Measurements from ENCODE around the gene FGF18.

Gene FGF18

DNA sequence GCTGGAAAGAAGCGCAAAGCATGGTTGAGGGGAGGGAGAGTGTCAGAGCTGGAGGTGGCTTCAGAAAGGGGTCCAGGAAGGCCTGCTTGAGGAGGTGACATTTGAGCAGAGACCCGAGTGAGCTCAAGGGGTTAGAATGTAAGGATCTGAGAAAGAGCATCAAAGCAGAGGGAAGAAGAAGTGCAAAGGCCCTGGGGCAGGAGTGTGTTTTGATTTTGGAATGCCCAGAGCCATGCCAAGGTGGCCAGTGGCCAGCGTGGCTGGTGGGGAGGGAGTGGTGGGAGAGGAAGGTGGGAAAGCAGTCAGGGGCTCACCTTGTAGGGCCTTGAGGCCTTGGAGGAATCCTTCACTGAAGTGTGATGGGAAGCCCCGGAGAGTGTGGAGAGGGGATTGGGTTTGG, 15.4 kb downstream of the FGF18 start:
- H4K8ac ChIP-seq (ENCODE audit: low read length), result no peak overlapping the region
- H2AK5ac ChIP-seq (ENCODE audit: low read length, severe bottlenecking), result no peak overlapping the region
- H3K18ac ChIP-seq (ENCODE audit: low read depth in 1 of 2, low read length in 2 of 2), result no peak overlapping the region
- H3K4me3 ChIP-seq (ENCODE audit: insufficient read depth in 1 of 2, low read depth in 1 of 2, low read length in 2 of 2), result no peak overlapping the region
- no peak overlapping the region for H3K27ac ChIP-seq (ENCODE audit: low read length, poor library complexity, severe bottlenecking)
- DNase-seq, result no peak
- no peaks in the 10 kb centered on the region for H3K79me1 ChIP-seq (replicated peaks; ENCODE audit: low read length, poor library complexity, severe bottlenecking)
- H2BK12ac ChIP-seq (ENCODE audit: low read length in 2 of 2), result no peak overlapping the region
- no peak overlapping the region for H3K23ac ChIP-seq (ENCODE audit: low read length in 2 of 2)
- H3K14ac ChIP-seq (ENCODE audit: low read length in 2 of 2), result no peak overlapping the region
- H2BK15ac ChIP-seq (ENCODE audit: low read depth, poor library complexity, severe bottlenecking), result no peak overlapping the region
- no peak overlapping the region for H2BK120ac ChIP-seq (ENCODE audit: low read depth, low read length)
- H3K4ac ChIP-seq (ENCODE audit: low read depth in 1 of 2, low read length in 2 of 2), result no peak overlapping the region
- no peak overlapping the region for H2AFZ ChIP-seq (ENCODE audit: low read depth, low read length)
- no peak overlapping the region for H3K9ac ChIP-seq (ENCODE audit: low read length)
- no peaks in the 10 kb centered on the region for H3K27me3 ChIP-seq (ENCODE audit: control insufficient read depth in 1 of 2, insufficient read depth in 1 of 2, low read length in 2 of 2)
- H3K4me1 ChIP-seq (ENCODE audit: control insufficient read depth, insufficient read depth, low read depth, low read length), result peaks cover 2% of the 10 kb centered on the region
- H3K9me3 ChIP-seq (ENCODE audit: control insufficient read depth, low read length), result no peaks in the 10 kb centered on the region
- no peak overlapping the region for H3K4me2 ChIP-seq (ENCODE audit: low read length, poor library complexity, severe bottlenecking)
- no peak overlapping the region for H4K91ac ChIP-seq (ENCODE audit: low read length)
- WGBS, result 96% methylated on average over 4 of the region's 4 CpGs
- no peak overlapping the region for H2BK5ac ChIP-seq (ENCODE audit: low read depth, low read length, poor library complexity, severe bottlenecking)
- H3K36me3 ChIP-seq (ENCODE audit: control insufficient read depth in 1 of 2, insufficient read depth in 2 of 2, low read depth in 1 of 2, low read length in 2 of 2), result peaks cover 0 to 6% of the 10 kb centered on the region in 2 experiments

DNA sequence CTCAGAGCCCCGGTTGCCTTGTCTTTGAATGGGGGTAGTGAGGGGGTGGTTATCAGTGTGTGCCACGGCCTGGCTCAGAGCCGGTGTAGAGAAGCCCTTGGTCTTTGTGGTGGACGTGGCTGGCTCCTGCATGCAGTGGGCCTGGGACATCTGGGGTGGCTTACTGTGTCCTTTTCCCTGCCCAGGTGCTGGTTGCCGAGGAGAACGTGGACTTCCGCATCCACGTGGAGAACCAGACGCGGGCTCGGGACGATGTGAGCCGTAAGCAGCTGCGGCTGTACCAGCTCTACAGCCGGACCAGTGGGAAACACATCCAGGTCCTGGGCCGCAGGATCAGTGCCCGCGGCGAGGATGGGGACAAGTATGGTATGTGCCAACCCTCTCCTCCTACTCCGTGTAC, 16.5 kb downstream of the FGF18 start:
- H2BK12ac ChIP-seq (ENCODE audit: low read length in 2 of 2), result no peak overlapping the region
- H3K36me3 ChIP-seq (ENCODE audit: control insufficient read depth in 1 of 2, insufficient read depth in 2 of 2, low read depth in 1 of 2, low read length in 2 of 2), result peaks cover 0 to 6% of the 10 kb centered on the region in 2 experiments
- H3K14ac ChIP-seq (ENCODE audit: low read length in 2 of 2), result no peak overlapping the region
- no peaks in the 10 kb centered on the region for H3K79me1 ChIP-seq (replicated peaks; ENCODE audit: low read length, poor library complexity, severe bottlenecking)
- H3K4me3 ChIP-seq (ENCODE audit: insufficient read depth in 1 of 2, low read depth in 1 of 2, low read length in 2 of 2), result no peak overlapping the region
- peaks cover 0 to 5% of the 10 kb centered on the region in 2 experiments for H3K27me3 ChIP-seq (ENCODE audit: control insufficient read depth in 1 of 2, insufficient read depth in 1 of 2, low read length in 2 of 2)
- no peak overlapping the region for H2BK15ac ChIP-seq (ENCODE audit: low read depth, poor library complexity, severe bottlenecking)
- no peak overlapping the region for H3K23ac ChIP-seq (ENCODE audit: low read length in 2 of 2)
- H2BK120ac ChIP-seq (ENCODE audit: low read depth, low read length), result no peak overlapping the region
- H3K4me2 ChIP-seq (ENCODE audit: low read length, poor library complexity, severe bottlenecking), result no peak overlapping the region
- H3K4ac ChIP-seq (ENCODE audit: low read depth in 1 of 2, low read length in 2 of 2), result no peak overlapping the region
- no peak overlapping the region for H2AFZ ChIP-seq (ENCODE audit: low read depth, low read length)
- no peak overlapping the region for H3K27ac ChIP-seq (ENCODE audit: low read length, poor library complexity, severe bottlenecking)
- peaks cover 2% of the 10 kb centered on the region for H3K4me1 ChIP-seq (ENCODE audit: control insufficient read depth, insufficient read depth, low read depth, low read length)
- DNase-seq, result no peak
- no peak overlapping the region for H2BK5ac ChIP-seq (ENCODE audit: low read depth, low read length, poor library complexity, severe bottlenecking)
- no peak overlapping the region for H3K9ac ChIP-seq (ENCODE audit: low read length)
- no peak overlapping the region for H4K91ac ChIP-seq (ENCODE audit: low read length)
- no peaks in the 10 kb centered on the region for H3K9me3 ChIP-seq (ENCODE audit: control insufficient read depth, low read length)
- no peak overlapping the region for H4K8ac ChIP-seq (ENCODE audit: low read length)
- WGBS, result 97% methylated on average over 20 of the region's 20 CpGs
- no peak overlapping the region for H2AK5ac ChIP-seq (ENCODE audit: low read length, severe bottlenecking)
- no peak overlapping the region for H3K18ac ChIP-seq (ENCODE audit: low read depth in 1 of 2, low read length in 2 of 2)

DNA sequence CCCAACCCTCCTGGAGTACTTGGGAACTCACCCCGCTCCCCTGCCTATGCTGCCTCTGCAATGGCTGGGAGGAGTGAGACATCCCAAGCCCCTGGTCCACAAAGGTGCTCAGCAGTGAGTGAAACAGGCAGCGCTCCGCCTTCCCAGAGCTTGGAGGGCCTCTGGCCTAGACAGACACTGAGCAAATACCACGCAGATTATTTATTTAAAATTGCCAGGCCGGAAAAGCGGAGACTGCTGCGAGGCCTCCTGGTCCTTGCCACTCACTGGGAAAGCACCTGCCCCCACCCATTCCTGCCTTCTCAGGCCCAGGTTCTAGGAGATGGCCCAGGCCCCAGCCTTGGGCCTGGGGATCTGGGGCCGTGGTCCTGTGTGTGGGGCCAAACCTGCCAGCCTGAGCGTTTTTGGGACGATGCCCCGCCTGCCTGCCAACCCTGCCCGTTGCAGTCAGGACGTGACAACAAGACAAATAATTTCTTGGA, 17.4 kb downstream of the FGF18 start:
- Histone ChIP-seq H2BK12ac (ENCODE audit: low read length in 2 of 2) (no peak overlapping the region), H3K9ac (ENCODE audit: low read length) (no peak overlapping the region), H3K4me1 (ENCODE audit: control insufficient read depth, insufficient read depth, low read depth, low read length) (peaks cover 2% of the 10 kb centered on the region), H3K27ac (ENCODE audit: low read length, poor library complexity, severe bottlenecking) (no peak overlapping the region), H3K9me3 (ENCODE audit: control insufficient read depth, low read length) (no peaks in the 10 kb centered on the region), H4K8ac (ENCODE audit: low read length) (no peak overlapping the region), H3K23ac (ENCODE audit: low read length in 2 of 2) (no peak overlapping the region), H2BK120ac (ENCODE audit: low read depth, low read length) (no peak overlapping the region), H3K4me2 (ENCODE audit: low read length, poor library complexity, severe bottlenecking) (no peak overlapping the region), H3K79me1 (replicated peaks; ENCODE audit: low read length, poor library complexity, severe bottlenecking) (no peaks in the 10 kb centered on the region), H3K4me3 (ENCODE audit: insufficient read depth in 1 of 2, low read depth in 1 of 2, low read length in 2 of 2) (no peak overlapping the region), H2BK5ac (ENCODE audit: low read depth, low read length, poor library complexity, severe bottlenecking) (no peak overlapping the region), H2AK5ac (ENCODE audit: low read length, severe bottlenecking) (no peak overlapping the region), H3K4ac (ENCODE audit: low read depth in 1 of 2, low read length in 2 of 2) (no peak overlapping the region), H3K36me3 (ENCODE audit: control insufficient read depth in 1 of 2, insufficient read depth in 2 of 2, low read depth in 1 of 2, low read length in 2 of 2) (peaks cover 2 to 6% of the 10 kb centered on the region in 2 experiments), H2AFZ (ENCODE audit: low read depth, low read length) (no peak overlapping the region), H2BK15ac (ENCODE audit: low read depth, poor library complexity, severe bottlenecking) (no peak overlapping the region), H4K91ac (ENCODE audit: low read length) (no peak overlapping the region), H3K27me3 (ENCODE audit: control insufficient read depth in 1 of 2, insufficient read depth in 1 of 2, low read length in 2 of 2) (peaks cover 0 to 5% of the 10 kb centered on the region in 2 experiments), H3K18ac (ENCODE audit: low read depth in 1 of 2, low read length in 2 of 2) (no peak overlapping the region), H3K14ac (ENCODE audit: low read length in 2 of 2) (no peak overlapping the region)
- no peak for DNase-seq
- 93% methylated on average over 13 of the region's 13 CpGs for WGBS

GRCh38 chr5:171437286-171437821, 17.9 kb downstream of the FGF18 start:
- H2BK120ac ChIP-seq (ENCODE audit: low read depth, low read length), result no peak overlapping the region
- no peak for DNase-seq
- H3K14ac ChIP-seq (ENCODE audit: low read length in 2 of 2), result no peak overlapping the region
- H2BK12ac ChIP-seq (ENCODE audit: low read length in 2 of 2), result no peak overlapping the region
- 60% methylated on average over 14 of the region's 14 CpGs for WGBS
- H4K8ac ChIP-seq (ENCODE audit: low read length), result no peak overlapping the region
- H3K27me3 ChIP-seq (ENCODE audit: control insufficient read depth in 1 of 2, insufficient read depth in 1 of 2, low read length in 2 of 2), result peaks cover 0 to 5% of the 10 kb centered on the region in 2 experiments
- H3K36me3 ChIP-seq (ENCODE audit: control insufficient read depth in 1 of 2, insufficient read depth in 2 of 2, low read depth in 1 of 2, low read length in 2 of 2), result peaks cover 2 to 6% of the 10 kb centered on the region in 2 experiments
- H3K79me1 ChIP-seq (replicated peaks; ENCODE audit: low read length, poor library complexity, severe bottlenecking), result no peaks in the 10 kb centered on the region
- H2BK5ac ChIP-seq (ENCODE audit: low read depth, low read length, poor library complexity, severe bottlenecking), result no peak overlapping the region
- H3K9me3 ChIP-seq (ENCODE audit: control insufficient read depth, low read length), result no peaks in the 10 kb centered on the region
- H2AFZ ChIP-seq (ENCODE audit: low read depth, low read length), result no peak overlapping the region
- H3K9ac ChIP-seq (ENCODE audit: low read length), result no peak overlapping the region
- H2BK15ac ChIP-seq (ENCODE audit: low read depth, poor library complexity, severe bottlenecking), result no peak overlapping the region
- H3K4ac ChIP-seq (ENCODE audit: low read depth in 1 of 2, low read length in 2 of 2), result no peak overlapping the region
- H3K4me1 ChIP-seq (ENCODE audit: control insufficient read depth, insufficient read depth, low read depth, low read length), result peaks cover 5% of the 10 kb centered on the region
- H3K23ac ChIP-seq (ENCODE audit: low read length in 2 of 2), result no peak overlapping the region
- H4K91ac ChIP-seq (ENCODE audit: low read length), result no peak overlapping the region
- H2AK5ac ChIP-seq (ENCODE audit: low read length, severe bottlenecking), result no peak overlapping the region
- no peak overlapping the region for H3K4me2 ChIP-seq (ENCODE audit: low read length, poor library complexity, severe bottlenecking)
- no peak overlapping the region for H3K27ac ChIP-seq (ENCODE audit: low read length, poor library complexity, severe bottlenecking)
- H3K18ac ChIP-seq (ENCODE audit: low read depth in 1 of 2, low read length in 2 of 2), result no peak overlapping the region
- no peak overlapping the region for H3K4me3 ChIP-seq (ENCODE audit: insufficient read depth in 1 of 2, low read depth in 1 of 2, low read length in 2 of 2)

Measured in mesenchymal stem cell (in vitro differentiated cells and primary cell).